Measurements from ENCODE around the gene SDK1.
"Not testable (repeated sequence)": the region's sequence is repeated elsewhere in the genome, so short reads cannot be mapped to it uniquely, and the experiment has no call there.

The SDK1 gene

GRCh38 chr7:4244635-4245034 lies 943.6 kb downstream of the SDK1 start:
- DNase-seq: no peak

GRCh38 chr7:4245135-4245865 lies 944.2 kb downstream of the SDK1 start:
- no peak for DNase-seq

GRCh38 chr7:4245866-4246470 lies 944.9 kb downstream of the SDK1 start:
- DNase-seq: no peak

GRCh38 chr7:4246536-4246935 lies 945.5 kb downstream of the SDK1 start:
- DNase-seq: no peak

- no peak for DNase-seq
Observed at GRCh38 chr7:4247106-4247876, 946.2 kb downstream of the SDK1 start.

GRCh38 chr7:4248295-4248694 lies 947.2 kb downstream of the SDK1 start:
- DNase-seq: no peak

GRCh38 chr7:4249241-4249640 lies 948.2 kb downstream of the SDK1 start:
- DNase-seq: no peak

- DNase-seq: no peak
Observed at GRCh38 chr7:4255336-4255735, 954.3 kb downstream of the SDK1 start.

- no peak for DNase-seq
Observed at GRCh38 chr7:4256286-4256685, 955.2 kb downstream of the SDK1 start.

- no peak for DNase-seq
Observed at GRCh38 chr7:4257146-4258111, 956.4 kb downstream of the SDK1 start.

GRCh38 chr7:4260116-4260515 lies 959.1 kb downstream of the SDK1 start:
- DNase-seq: not testable (repeated sequence)

- no peak for DNase-seq
Observed at GRCh38 chr7:4260867-4261600, 960.0 kb downstream of the SDK1 start.

- DNase-seq: no peak
Observed at GRCh38 chr7:4261601-4261960, 960.5 kb downstream of the SDK1 start.

GRCh38 chr7:4264206-4264605 lies 963.2 kb downstream of the SDK1 start:
- DNase-seq: not testable (repeated sequence)

GRCh38 chr7:4265066-4265465 lies 964.0 kb downstream of the SDK1 start:
- DNase-seq: no peak

- no peak for DNase-seq
Observed at GRCh38 chr7:4265676-4266075, 964.6 kb downstream of the SDK1 start.

- no peak for DNase-seq
Observed at GRCh38 chr7:4266270-4267040, 965.4 kb downstream of the SDK1 start.

GRCh38 chr7:4267341-4268039 lies 966.4 kb downstream of the SDK1 start:
- no peak for DNase-seq

GRCh38 chr7:4268040-4268965 lies 967.3 kb downstream of the SDK1 start:
- DNase-seq: no peak

GRCh38 chr7:4269086-4269485 lies 968.0 kb downstream of the SDK1 start:
- DNase-seq: no peak

Measured in stimulated activated CD4-positive, alpha-beta T cell treated with anti-CD3 and anti-CD28 coated beads, Interleukin-4, amount 100 ng/mL, for 4 hours (primary cell).